ENCODE measurements around the gene SEMA3E.

SEMA3E gene

GRCh38 chr7:83611776-83612175, 37.2 kb downstream of the SEMA3E start:
- no peak overlapping the region for H3K4me3 ChIP-seq (ENCODE audit: low read length)
- TF ChIP-seq ZNF274 (IDR thresholded peaks at IDR 0.05; ENCODE audit: low read depth, low read length) = no peak

GRCh38 chr7:83610649-83611304, 38.2 kb downstream of the SEMA3E start:
- TF ChIP-seq ZNF274 (IDR thresholded peaks at IDR 0.05; ENCODE audit: low read depth, low read length) = no peak
- H3K4me3 ChIP-seq (ENCODE audit: low read length) = no peak overlapping the region

- no peak for TF ChIP-seq ZNF274 (IDR thresholded peaks at IDR 0.05; ENCODE audit: low read depth, low read length)
- no peak overlapping the region for H3K4me3 ChIP-seq (ENCODE audit: low read length)
Observed at GRCh38 chr7:83608716-83609115, 40.2 kb downstream of the SEMA3E start.

- TF ChIP-seq ZNF274 (IDR thresholded peaks at IDR 0.05; ENCODE audit: low read depth, low read length) = no peak
Observed at GRCh38 chr7:83603649-83604048, 45.3 kb downstream of the SEMA3E start.

GRCh38 chr7:83599131-83599530, 49.8 kb downstream of the SEMA3E start:
- H3K4me3 ChIP-seq (ENCODE audit: low read length) = no peak overlapping the region
- no peak for TF ChIP-seq ZNF274 (IDR thresholded peaks at IDR 0.05; ENCODE audit: low read depth, low read length)

More at GRCh38 chr7:83603649-83604048, 45.3 kb downstream of the SEMA3E start:
- no peak overlapping the region for H3K4me3 ChIP-seq (ENCODE audit: low read length)

- no peak overlapping the region for H3K4me3 ChIP-seq (ENCODE audit: low read length)
- TF ChIP-seq ZNF274 (IDR thresholded peaks at IDR 0.05; ENCODE audit: low read depth, low read length) = no peak
Observed at GRCh38 chr7:83593921-83594475, 54.9 kb downstream of the SEMA3E start.

- TF ChIP-seq ZNF274 (IDR thresholded peaks at IDR 0.05; ENCODE audit: low read depth, low read length) = no peak
- H3K4me3 ChIP-seq (ENCODE audit: low read length) = no peak overlapping the region
Observed at GRCh38 chr7:83588602-83589240, 60.2 kb downstream of the SEMA3E start.

GRCh38 chr7:83586281-83586680, 62.7 kb downstream of the SEMA3E start:
- H3K4me3 ChIP-seq (ENCODE audit: low read length) = no peak overlapping the region
- TF ChIP-seq ZNF274 (IDR thresholded peaks at IDR 0.05; ENCODE audit: low read depth, low read length) = no peak

GRCh38 chr7:83581667-83582435, 67.1 kb downstream of the SEMA3E start:
- no peak overlapping the region for H3K4me3 ChIP-seq (ENCODE audit: low read length)
- no peak for TF ChIP-seq ZNF274 (IDR thresholded peaks at IDR 0.05; ENCODE audit: low read depth, low read length)

GRCh38 chr7:83579740-83580139, 69.2 kb downstream of the SEMA3E start:
- no peak overlapping the region for H3K4me3 ChIP-seq (ENCODE audit: low read length)
- TF ChIP-seq ZNF274 (IDR thresholded peaks at IDR 0.05; ENCODE audit: low read depth, low read length) = no peak

- TF ChIP-seq ZNF274 (IDR thresholded peaks at IDR 0.05; ENCODE audit: low read depth, low read length) = no peak
- no peak overlapping the region for H3K4me3 ChIP-seq (ENCODE audit: low read length)
Observed at GRCh38 chr7:83575436-83575835, 73.5 kb downstream of the SEMA3E start.

- TF ChIP-seq ZNF274 (IDR thresholded peaks at IDR 0.05; ENCODE audit: low read depth, low read length) = no peak
Observed at GRCh38 chr7:83574616-83575015, 74.3 kb downstream of the SEMA3E start.

GRCh38 chr7:83562960-83563359, 86.0 kb downstream of the SEMA3E start:
- TF ChIP-seq ZNF274 (IDR thresholded peaks at IDR 0.05; ENCODE audit: low read depth, low read length) = no peak
- no peak overlapping the region for H3K4me3 ChIP-seq (ENCODE audit: low read length)

More at GRCh38 chr7:83574616-83575015, 74.3 kb downstream of the SEMA3E start:
- no peak overlapping the region for H3K4me3 ChIP-seq (ENCODE audit: low read length)

- no peak for TF ChIP-seq ZNF274 (IDR thresholded peaks at IDR 0.05; ENCODE audit: low read depth, low read length)
- no peak overlapping the region for H3K4me3 ChIP-seq (ENCODE audit: low read length)
Observed at GRCh38 chr7:83562289-83562688, 86.7 kb downstream of the SEMA3E start.

All from GM08714 (cell line).